EL (cell line): ENCODE data around the gene DNAJC1.
A peak's percentile ranks its signal among the peaks of the same experiment; 100 is the strongest.
"Not testable (repeated sequence)": the region's sequence is repeated elsewhere in the genome, so short reads cannot be mapped to it uniquely, and the experiment has no call there.

Source experiments
- DNase-seq: peaks from one replicate; pipeline ENCODE4 v3.0.0-alpha.2; 2016

Gene DNAJC1

DNA sequence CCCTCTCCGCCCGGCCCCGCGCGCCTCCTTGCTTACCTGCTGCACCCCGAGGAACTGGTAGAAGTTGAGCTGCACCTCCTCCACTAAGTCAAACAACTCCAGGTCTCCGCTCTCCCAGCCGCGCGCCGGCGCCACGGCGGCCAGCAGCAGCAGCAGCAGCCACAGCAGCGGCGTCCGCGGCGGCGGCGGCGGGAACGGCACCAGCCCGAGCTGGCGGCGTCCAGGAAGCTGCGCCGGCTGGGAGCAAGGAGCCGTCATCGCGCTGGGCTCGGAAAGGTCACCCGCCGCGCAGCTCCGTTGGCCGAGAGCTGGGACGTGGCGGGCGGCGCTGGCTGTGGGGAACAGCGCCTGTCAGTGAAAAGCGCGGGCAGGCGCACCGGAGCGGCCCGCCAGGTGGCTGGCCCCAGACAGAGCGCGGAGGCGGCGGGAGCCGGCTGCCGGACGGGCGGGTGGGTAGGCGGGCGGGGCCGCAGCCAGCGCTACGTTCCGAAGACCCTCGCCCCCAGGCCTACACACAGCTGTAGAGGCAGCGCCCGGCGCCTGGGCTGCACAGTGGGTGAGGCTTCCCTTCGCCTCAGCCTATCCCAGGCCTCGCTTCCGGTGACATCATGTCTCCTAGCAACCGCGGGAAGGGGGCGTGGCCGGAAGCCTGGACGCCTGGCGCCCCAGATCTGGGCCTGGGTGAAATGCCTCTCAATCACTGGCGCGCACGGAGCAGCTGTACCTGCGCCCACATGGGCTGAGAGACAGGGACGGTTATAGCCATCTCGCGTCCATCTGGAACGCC is at the start of gene DNAJC1:
Gene DNAJC1, minus strand, starts transcription at position 554 of the 787 bp plus-strand sequence. Its CDS starts 296 bp downstream, at position 258.
- DNase-seq: peak; percentile 94

DNA sequence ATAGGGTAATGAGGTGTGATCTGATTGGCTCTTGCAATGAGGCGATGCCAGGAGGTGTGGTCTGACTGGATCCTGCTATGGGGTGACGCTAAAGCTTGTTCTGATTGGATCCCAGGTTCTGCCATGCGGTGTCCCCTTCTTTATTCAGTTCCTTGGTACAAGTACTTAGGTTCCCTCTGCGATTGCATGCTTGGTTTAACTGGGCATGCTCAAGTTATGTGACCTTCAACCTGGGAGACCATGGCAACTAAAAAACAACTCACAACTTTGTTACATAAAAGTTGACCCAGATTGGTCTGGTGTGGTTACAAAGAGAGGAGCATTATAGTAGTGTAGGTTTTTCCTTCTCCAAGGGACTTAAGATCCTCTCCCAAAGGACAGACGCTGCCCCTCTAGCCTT is 49.5 kb upstream of the DNAJC1 start:
- DNase-seq: no peak

- DNase-seq: no peak
These were observed 46.1 kb upstream of the DNAJC1 start for GRCh38 chr10:22049635-22050034.

GRCh38 chr10:22047812-22048211 is 44.3 kb upstream of the DNAJC1 start:
- no peak for DNase-seq

DNA sequence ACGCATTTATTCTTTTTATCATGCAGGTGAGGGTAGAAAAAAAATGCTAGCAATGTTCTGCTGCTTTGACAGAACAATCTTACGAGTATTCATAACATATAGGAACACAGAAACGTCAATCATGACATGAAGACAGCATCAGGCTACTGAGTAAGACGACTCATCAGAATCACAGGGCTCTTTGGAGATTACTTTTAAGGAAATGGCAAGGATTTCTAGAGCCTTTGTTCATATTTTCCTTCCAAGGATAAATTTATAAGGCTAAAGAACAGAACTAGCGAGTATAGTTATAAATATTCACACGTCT is 39.8 kb upstream of the DNAJC1 start:
- no peak for DNase-seq

- DNase-seq: no peak
These were observed 39.2 kb upstream of the DNAJC1 start for GRCh38 chr10:22042557-22043326.

DNA sequence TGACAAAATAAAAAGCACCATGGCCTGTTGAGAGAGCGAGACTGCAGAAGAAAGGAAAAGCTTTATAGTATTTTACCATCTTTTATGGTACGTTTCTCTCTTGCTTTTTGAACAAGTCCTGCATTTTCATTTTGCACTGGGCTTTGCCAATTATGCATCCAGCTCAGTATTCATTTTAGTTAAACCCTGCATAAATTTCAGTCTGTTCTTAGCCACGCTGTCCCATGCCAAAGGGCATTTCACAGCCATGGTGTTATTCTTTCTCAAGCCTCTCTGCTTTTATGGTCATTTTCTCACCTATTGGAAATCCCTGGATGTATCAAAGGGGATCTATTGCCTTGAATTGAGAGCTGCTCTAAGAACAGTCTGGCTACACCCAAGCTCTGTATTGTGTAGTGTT is 30.8 kb upstream of the DNAJC1 start:
- no peak for DNase-seq

GRCh38 chr10:22032268-22032667 is 28.7 kb upstream of the DNAJC1 start:
- DNase-seq: not testable (repeated sequence)

- DNase-seq: no peak
These were observed 26.9 kb upstream of the DNAJC1 start for GRCh38 chr10:22030421-22030820.

DNA sequence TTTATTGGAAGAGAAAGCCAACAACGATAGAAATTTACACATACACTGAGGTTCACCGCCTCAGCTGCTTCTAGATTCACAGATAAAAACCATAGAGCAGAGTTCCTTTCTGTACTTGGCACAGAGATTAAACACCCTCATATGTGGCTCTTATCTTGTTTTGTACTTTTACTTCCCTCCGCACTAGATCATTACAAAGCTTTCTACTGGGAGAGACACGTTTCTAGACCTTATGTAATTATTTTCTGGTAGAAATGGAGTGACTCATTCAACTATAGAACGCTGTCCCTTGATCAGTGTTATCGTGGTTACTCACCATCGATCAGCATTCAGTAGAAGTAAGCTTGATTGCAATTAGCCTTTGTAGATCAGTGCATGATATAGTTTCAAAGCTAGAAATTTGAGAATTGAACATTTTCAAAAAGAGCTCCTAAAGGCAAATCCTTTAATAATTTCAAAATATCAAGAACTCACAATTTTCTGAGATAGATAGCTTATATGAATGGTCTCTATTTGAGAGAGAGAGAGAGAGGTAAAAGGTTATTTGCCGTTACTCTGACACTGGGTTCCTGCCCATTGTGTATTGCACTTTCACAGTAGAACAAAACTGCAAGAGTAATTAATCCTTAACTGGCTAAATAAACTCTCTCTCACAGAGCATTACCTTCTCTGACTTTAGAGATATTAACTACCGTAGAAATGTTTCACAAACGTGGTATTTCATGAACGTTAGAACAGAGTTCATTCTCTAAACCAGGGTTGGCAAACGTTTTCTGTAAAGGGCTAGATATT is 26.1 kb upstream of the DNAJC1 start:
- no peak for DNase-seq

DNA sequence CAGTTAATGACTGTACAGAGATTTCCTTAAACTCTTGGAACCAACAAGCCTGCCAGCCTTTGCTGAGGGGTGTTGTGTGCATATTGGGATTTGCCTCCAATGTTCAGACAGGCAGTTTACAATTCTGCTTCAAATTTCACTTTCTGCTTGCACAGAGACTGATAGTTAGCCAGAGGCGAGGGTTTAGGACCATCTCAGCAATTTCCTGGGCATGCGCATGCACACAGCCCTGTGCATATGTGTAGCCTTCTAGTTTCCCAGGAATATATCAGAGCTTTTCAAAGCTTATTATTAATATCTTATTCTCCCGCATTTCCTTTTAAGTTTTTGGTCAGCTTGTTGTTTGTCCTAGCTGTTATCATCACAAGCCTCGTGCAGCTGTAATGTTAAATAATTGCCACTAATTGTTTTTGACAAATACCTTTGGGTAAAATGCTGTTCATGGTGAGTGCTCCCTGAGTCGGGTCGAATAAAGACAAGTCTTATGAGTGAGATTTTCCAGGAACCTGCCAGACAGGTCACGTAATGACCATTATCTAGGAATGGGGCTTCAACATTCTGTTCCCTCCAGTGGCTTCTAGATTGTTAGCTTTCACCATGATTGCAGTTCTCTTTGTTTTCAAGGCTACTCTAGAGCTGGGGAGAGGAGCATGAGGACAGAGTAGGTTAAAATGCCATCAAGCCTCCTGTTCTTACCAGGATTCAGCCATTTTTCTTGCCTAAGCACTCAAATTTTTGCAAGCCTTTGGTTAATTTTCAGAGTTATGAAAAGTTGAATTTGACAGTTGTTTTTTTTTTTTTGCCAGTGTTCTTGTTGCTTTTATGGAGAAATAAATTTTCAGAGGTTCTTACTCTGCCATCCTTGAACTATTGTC is 24.1 kb upstream of the DNAJC1 start:
- no peak for DNase-seq

DNA sequence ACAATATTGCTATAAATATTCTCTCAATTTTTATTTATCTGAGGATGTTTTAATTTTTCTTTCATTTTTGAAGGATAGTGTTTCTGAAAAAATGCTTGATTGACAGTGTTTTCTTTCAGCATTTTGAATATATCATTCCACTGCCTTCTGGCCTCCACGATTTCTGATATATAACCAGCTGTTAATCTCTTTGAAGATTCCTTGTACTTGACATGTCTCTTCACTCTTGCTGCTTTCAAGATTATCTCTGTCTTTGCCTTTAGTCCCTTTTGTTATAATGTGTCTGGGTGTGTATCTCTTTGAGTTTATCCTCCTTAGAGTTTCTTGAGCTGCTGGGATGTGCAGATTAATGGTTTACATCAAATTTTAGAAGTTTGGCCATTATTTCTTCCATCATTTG is 22.8 kb upstream of the DNAJC1 start:
- DNase-seq: no peak

- DNase-seq: no peak
These were observed 20.0 kb upstream of the DNAJC1 start for GRCh38 chr10:22023508-22023907.

GRCh38 chr10:22022257-22023032 is 18.9 kb upstream of the DNAJC1 start:
- DNase-seq: no peak

DNA sequence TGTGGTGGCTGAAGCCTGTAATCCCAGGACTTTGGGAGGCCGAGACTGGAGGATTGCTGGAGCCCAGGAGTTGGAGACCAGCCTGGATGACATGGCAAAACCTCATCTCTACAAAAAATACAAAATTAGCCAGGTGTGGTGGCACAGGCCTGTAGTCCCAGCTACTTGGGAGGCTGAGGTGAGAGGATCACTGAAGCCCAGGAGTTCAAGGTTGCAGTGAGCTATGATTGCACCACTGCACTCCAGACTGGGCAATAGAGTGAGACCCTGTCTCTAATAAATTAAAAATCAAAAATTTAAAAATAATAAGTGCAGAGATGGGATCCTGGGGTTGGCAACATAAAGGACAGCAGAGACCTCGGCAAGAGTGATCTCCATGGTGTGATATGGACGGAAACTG is 17.6 kb upstream of the DNAJC1 start:
- not testable (repeated sequence) for DNase-seq

- DNase-seq: no peak
These were observed 13.9 kb upstream of the DNAJC1 start for GRCh38 chr10:22017283-22018020.

GRCh38 chr10:22016046-22016705 is 12.6 kb upstream of the DNAJC1 start:
- DNase-seq: no peak

DNA sequence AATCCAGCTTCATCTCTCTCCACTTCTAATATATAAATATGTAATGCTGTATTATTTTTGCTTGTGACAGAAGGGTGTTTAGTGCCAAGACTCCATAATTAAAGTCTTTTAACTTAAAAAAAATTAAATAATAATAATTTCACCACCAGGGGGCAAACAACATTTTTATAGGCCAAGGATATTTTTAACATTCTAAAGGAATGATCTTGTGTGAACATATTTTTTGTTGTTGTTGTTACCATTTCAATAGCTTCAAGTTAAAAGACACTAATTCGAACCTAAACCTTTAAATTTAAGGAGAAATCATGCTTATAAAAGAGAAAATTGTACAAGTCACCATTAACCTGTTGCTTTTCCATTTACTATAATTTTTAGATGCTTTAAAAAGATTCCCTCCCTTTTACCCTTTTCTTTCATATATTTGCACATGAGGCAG is 7.5 kb upstream of the DNAJC1 start:
- peak; percentile 6 for DNase-seq

DNA sequence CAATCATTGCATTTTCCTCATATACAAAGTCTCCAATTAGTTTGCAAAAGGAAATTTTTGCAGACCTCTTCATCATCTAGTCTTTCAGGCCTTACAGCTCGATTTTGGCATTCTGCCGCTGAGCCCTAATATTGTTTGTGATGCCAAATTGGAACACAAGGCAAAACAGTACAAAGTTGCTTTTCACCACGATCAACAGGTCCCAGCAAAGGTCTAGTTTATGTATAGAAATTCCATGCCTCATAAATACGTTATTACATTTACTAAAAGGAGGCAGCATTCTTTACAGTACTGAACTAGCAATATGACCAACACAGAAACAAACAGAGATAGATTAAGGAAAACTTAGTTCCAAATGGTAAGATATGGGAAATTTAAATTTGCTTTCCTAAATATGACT is 7.0 kb upstream of the DNAJC1 start:
- DNase-seq: no peak

GRCh38 chr10:22006379-22006884 is 2.9 kb upstream of the DNAJC1 start:
- no peak for DNase-seq
